Ramos (cell line): ENCODE results near the gene SLC30A7.

ENCODE experiments used
- in situ Hi-C: fragments of 300-500 bp; cut with MboI; formaldehyde crosslinking; loops from one replicate; pipeline ENCODE4 v1.14.3; 2022; ENCODE audit warnings: low sequenced_read_pairs; ENCODE audit not compliant: unreplicated experiment

SLC30A7 gene, protein sequence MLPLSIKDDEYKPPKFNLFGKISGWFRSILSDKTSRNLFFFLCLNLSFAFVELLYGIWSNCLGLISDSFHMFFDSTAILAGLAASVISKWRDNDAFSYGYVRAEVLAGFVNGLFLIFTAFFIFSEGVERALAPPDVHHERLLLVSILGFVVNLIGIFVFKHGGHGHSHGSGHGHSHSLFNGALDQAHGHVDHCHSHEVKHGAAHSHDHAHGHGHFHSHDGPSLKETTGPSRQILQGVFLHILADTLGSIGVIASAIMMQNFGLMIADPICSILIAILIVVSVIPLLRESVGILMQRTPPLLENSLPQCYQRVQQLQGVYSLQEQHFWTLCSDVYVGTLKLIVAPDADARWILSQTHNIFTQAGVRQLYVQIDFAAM

DNA sequence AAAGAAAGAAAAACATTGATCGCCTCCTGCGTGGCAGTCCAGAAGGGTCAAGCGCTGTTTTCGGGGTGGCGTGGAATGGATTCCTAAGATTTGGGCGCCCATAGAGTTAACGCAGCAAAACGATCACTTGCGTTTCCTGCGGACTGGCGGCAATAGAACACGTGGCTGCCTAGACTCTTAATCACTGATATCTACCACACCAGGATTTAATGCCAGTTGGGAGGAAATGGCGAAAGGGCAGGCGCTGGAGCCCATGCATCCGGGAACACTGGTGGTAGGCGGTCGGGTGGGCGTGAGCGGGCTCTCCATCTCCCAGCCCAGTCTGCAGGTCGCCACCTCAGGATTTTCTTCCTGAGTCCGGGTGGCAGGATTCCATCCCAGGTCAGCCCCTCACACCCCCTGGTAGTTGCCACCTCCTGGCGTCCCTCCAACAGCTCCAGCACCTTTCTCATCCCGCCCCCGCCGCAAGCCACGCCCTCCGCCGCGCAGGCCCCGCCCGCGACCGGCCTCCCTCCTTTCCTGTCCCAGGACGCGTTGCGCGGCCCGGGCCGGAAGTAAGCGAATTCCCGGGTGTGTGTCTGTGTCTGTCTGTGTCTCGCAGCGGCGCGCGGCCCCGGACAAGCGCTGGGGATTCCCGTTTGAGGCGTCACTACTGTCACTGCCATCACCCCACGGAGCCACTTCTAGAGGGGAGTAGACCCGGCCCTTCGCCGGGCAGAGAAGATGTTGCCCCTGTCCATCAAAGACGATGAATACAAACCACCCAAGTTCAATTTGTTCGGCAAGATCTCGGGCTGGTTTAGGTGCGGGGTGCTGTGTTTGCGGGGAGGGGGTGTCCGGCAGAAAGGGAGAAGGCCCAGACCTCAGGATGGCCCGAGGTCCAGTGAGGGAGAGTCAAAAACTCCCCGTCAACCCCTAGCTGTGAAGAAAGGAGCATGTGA is at the start of gene SLC30A7:
Gene SLC30A7 (plus strand): TSS at position 551 of the 941 bp plus-strand sequence. CDS start 173 bp downstream, at position 724.
- in situ Hi-C loops = no loop called here

DNA sequence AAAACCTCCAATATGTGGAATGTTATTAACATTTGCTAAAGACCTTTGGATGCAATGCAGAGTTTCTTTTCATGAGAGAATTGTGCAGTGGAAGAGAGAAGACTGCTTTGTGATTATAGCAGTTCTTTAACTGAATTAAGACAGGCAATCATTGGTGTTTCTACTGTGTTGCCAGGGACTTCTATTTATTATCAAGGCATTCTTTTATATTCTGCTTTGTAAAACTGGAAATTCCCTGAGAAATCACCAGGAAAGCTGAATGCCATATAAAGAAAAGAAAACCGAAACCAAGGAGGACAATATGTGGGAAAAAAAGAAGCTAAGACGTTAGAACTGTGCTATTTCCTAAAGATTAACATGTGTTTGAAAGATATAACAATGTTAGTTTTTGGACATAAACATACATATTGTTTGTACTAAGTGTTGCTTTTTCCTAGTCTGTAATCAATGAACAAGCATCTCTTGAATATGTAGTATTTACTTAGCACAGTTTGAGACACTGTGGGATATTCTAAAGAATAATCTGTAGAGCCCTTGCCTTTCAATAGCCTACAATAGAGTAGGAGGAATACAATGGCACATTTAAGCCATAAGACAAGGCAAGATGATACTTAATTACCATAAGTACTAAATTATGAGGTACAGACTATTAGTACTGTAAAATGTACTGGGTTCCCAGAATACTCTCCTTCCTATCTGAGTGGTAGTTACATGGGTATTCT is 48.4 kb upstream of the SLC30A7 start:
- in situ Hi-C loops = no loop called here

DNA sequence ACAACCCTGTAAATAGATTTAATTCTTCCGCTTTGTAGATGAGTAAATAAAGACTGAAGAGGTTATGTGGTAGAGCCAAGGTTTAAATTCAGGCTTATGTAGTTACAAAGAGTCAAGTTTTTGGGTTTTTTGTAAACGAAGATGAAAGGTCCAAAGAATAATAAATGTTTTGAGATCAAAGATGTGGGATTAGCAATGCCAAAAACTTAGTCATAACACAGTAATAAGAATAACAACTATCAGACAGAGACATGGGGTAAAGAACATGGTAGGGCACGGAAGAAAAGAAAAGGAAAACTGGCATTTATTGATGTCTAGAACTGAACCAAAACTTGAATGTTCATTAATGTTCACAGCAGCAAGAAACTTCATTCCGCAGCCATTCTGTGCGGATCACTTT is 44.2 kb upstream of the SLC30A7 start:
- in situ Hi-C loops = loop anchor here (25.0 kb wide), 1 partner anchor 1039 kb away; no protein-coding TSS in a partner anchor

DNA sequence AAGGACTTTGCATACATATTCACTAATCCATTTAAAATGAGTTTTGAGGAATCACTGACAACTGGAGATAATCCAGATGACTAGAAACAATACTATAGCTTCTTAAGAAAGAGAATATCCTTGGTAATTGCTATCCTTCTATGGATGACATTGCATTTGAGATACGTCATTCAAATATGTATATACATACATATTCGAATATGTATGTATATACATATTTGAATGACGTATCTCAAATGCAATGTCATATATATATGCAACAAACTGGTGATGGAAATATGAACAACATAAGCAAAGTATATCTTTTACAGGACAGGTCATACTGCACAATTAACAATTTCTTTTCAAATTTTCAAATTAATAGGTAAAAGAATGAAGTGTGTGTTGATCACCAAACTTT is 42.9 kb upstream of the SLC30A7 start:
- in situ Hi-C loops = loop anchor here (25.0 kb wide), 1 partner anchor 1041 kb away; no protein-coding TSS in a partner anchor

DNA sequence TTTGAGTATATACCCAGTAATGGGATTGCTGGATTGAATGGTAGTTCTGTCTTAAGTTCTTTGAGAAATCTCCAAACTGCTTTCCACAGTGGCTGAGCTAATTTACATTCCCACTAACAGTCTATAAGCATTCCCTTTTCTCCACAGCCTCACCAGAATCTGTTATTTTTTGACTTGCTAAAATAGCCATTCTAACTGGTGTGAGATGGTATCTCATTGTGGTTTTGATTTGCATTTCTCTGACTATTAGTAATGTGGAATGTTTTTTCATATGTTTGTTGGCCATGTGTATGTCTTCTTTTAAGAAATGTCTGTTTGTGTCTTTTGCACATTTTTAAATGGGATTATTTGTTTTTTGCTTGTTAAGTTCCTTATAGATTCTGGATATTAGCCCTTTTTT is 40.8 kb upstream of the SLC30A7 start:
- in situ Hi-C loops = loop anchor here (25.0 kb wide), 1 partner anchor 1043 kb away; no protein-coding TSS in a partner anchor

DNA sequence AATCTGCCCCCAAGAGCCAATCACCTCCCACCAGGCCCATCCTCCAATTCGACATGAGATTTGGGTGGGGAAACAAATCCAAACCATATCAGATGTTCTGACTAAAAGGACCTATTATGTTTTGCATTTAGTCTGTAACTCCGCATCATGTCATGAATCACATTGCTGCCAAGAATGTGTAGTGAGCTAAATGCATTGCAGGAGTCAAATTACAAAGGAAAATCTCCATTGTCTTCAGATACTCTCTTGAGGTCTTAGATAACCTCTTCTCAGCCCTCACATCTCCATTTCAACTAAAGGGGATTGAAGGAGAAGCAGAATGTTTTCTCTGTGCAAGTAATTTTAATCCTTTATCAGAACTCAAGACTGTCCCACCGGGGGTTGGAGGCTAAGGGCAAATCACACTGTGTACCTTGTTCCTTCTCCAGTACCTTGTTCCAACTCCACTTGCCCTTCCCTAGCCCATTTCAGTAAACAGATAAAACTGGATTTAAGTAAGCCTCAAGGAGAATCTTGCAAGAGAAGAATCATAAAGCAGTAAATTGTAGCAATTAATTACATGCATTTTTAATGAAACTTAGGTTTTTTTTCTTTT is 35.4 kb upstream of the SLC30A7 start:
- in situ Hi-C loops = loop anchor here (10.0 to 25.0 kb wide), 2 partner anchors 396 to 1048 kb away; no protein-coding TSS in a partner anchor

DNA sequence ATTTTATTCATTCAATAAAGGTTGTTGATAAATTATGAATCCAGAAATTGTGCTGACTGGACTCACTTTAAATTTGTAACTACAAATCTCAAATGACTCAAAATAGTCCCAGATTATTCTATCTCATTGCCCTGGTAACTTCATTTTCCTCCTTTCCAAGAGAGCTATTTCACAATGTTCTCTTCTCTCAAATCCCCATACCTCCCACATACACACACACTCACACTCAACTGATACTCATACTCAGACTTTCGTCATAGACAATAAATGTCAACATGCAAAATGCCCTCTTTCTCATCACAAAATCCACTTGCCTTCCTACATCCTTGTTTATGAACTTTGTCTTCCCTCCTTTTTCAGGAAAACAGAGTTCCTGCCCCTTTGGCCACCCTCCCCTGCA is 34.5 kb upstream of the SLC30A7 start:
- in situ Hi-C loops = loop anchor here (10.0 to 25.0 kb wide), 2 partner anchors 397 to 1049 kb away; no protein-coding TSS in a partner anchor

DNA sequence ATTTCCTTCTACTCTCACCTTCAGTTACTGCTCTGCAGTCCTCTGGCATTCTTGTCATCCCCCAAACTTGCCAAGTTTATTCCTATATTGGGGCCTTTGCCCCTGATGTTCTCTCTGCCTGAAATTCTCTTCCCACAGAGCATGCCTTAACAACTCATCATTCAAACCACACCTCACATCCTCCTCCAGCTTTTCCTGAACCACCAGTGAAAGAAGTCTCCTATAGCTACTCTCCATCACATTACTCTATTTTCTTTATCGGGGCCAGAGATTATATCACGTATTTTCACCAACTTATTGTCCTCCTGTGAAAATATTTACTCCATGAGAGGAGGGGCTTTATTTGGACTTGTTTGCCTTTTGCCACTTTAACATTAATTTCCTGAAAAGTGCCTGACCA is 33.3 kb upstream of the SLC30A7 start:
- in situ Hi-C loops = loop anchor here (10.0 to 25.0 kb wide), 2 partner anchors 398 to 1050 kb away; no protein-coding TSS in a partner anchor

DNA sequence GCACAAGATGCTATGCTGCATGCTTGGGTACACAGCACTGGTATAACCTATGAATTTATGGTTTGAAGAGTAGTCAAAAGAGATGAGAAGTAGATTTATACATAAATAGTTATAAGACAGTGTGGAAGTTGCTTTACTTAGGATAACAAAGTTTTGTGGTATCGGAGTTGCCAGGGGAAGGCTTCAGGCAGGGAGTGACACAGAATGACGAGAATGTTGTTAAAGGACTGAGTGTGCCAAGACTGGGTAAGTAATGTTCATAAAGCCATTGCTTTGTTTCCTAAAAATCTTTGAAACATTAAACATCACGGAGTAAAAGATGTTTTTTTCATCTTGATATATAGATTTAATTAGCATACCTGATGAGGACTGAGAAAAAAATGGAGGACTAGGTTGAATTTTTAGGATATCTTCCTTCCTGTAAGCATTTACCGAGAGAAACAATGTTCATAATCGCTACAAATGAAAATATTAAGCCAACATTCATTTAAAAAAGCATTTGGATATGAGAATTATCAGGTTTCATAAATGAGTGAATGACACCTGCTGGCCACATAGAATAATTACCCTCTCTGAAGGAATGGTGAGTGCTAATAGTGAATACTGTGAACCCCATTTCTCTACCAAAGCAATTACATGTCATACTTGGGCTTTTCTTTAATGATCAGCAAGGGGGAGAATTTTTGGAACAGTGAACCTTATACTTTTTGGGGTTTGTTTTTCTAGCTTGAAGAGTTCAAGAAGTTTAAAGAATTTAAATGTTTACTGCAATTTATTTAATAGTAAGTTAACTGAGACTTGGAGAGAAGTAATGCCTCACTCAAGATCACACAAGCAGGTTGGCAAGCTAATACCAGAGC is 29.6 kb upstream of the SLC30A7 start:
- in situ Hi-C loops = loop anchor here (10.0 to 25.0 kb wide), 2 partner anchors 401 to 1054 kb away; no protein-coding TSS in a partner anchor

DNA sequence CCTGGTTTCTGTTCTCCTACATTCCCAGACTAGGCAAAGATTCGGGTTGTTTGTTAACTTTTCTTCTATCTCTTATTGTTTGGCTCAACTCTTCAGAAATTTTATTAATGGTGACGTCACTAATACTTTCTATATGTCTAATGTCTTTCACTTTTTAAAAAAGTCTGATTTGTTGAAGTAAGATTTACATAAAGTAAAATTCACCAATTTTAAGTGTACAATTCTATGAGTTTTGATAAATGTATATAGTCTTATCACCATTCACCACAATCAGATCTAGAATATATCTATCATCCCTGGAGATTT is 29.0 kb upstream of the SLC30A7 start:
- in situ Hi-C loops = loop anchor here (10.0 to 25.0 kb wide), 2 partner anchors 402 to 1055 kb away; no protein-coding TSS in a partner anchor

DNA sequence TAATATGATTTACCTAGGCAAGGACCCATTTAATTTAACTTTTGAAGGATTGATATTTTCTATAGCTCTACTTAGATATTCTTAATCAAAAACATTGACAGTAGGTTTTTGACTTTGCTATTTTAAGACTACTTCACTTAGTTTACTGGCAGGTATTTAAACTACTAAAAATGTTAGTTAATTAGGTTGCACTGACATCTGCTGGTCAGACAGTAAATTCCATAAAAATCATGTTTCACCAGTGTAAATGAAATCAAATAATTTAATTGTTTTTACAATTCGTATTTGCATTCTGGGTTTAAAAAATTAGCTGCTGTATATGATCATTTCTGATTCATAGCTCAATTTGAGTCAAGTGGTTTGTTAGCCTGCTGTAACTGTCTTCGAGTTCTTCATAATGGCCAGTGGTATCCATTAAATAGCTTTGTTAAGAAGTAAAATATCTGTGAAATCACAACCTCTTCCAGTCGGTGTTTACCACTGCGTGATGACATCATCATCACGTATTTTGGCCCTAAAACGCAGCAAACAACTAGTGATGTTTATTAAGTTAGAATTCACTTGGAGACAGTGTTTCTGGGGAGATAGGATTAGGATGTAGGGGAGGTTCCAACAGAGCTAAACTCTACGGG is 27.4 kb upstream of the SLC30A7 start:
- in situ Hi-C loops = loop anchor here (10.0 to 25.0 kb wide), 2 partner anchors 404 to 1056 kb away; no protein-coding TSS in a partner anchor

DNA sequence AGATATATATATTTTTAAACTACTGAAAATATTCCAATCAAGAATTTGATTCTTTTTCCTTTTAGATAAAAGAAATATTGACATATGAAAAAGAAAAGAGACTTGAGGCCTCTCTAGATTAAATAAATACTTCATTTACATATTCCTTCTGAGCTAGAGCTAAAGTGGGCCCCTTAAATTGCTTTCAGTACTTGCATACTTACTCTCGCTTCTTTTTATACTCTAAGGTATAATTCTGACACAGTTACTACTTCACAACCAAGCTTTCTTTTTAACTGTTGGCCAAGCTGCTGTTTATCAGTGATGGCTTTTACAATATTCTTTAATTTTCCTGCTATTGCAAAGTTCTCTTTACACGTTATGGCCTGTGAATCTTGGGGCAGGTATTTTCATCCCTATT is 25.9 kb upstream of the SLC30A7 start:
- in situ Hi-C loops = loop anchor here (10.0 to 25.0 kb wide), 2 partner anchors 405 to 1058 kb away; no protein-coding TSS in a partner anchor

DNA sequence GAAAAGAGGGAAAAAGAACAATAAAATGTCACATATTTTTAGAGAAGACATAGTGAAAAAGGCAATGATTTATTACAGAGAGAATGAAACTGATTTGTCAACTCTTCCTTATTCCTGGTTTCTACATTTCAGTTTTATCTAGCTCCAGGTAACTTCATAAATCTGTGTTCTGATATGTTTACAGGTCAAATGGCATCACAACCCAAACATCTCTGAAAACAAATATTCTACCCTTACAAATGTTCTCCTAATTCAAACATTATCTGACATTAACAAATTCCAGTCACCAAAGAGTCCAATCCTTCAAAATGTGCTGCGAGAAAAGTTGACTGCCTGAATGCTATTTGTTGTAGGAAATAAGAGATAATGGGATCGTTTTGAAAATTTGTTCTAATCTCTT is 21.5 kb upstream of the SLC30A7 start:
- in situ Hi-C loops = loop anchor here (25.0 kb wide), 1 partner anchor 1062 kb away; no protein-coding TSS in a partner anchor

DNA sequence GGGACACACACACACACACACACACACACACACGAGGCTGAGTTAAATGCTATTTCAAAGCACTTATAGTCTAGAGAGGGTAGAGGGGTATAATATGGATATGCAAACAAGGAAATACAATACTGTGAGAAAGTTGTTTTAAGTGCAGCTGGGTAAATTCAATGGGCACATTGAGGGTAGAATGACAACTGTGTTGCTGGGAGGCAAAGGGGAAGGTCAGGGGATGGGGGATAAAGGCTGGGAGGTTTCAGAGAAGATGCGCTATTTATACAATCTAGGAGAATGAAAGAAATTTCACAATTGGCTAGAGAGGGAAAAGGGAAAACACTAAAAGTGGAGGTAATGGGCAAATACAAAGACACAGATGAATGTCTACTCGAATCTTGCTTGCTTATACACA is 20.7 kb upstream of the SLC30A7 start:
- in situ Hi-C loops = no loop called here

DNA sequence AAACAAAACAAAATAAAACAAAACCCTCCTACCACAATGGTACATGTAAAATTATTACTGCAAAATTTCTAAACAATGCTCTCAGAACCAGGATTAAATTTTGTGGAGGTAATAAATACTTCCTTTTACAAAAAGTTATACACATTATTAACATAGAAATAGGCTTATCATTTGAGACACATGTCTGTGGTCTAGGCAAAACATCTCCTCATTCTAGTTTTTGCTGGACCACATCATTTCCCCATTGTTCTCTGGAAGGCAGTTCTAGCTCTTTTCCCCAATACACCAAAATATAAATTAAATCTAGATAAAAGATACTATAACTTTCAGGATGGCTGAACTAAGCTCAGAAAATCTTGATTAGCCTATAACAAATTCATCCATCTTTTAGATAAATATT is 19.6 kb upstream of the SLC30A7 start:
- in situ Hi-C loops = no loop called here

DNA sequence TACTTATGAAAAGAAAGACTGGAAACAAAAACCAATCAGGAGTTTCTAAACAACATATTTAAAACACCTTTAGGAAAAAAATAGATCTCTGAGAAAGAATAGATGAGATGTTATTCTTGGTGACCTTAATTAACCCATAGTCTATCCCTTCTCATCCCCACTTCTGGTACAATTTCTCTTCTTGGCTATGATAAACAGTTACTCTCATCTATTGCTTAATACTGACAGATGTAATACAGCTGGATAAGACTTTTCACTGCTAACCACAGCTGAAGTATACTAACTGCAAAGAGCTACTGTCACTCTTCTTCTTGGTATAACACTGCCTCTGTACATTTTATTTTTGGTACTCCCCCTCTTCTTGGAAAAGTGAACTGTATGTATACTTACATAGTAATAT is 16.5 kb upstream of the SLC30A7 start:
- in situ Hi-C loops = no loop called here

DNA sequence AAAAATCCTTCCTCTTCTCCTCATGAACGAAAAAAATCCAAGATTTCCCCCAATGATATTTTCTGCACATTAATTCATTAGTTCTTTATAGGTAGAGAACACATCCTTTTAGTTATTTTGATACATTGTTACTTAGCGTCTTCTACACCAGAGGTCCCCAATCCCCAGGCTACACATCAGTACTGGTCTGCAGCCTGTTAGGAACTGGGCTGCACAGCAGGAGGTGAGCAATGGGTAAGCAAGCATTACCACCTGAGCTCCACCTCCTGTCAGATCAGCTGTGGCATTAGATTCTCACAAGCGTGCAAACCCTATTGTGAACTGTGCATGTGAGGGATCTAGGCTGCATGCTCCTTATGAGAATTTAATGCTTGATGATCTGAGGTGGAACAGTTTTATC is 14.2 kb upstream of the SLC30A7 start:
- in situ Hi-C loops = no loop called here

DNA sequence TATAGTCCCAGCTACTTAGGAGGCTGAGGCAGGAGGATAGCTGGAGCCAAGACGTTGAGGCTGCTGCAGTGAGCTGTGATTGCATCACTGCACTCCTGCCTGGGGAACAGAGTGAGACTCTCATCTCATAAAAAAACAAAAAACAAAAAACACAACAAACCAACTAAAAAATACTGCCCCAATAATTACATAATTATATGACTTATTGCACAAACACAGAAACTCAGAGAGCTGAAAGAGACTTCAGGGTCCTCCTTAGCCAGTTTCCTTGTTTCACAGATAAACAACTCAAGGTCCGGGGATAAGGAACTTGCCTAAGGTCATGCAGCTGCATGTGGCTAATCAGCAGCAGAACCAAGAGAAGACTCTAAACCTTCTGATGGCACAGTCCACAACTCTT is 13.2 kb upstream of the SLC30A7 start:
- in situ Hi-C loops = no loop called here
